Uterus (tissue), 2 donors: Measurements from ENCODE around the gene NRXN3.

Source experiments
- POLR2A ChIP-seq, 2 donors: fragments of 450-650 bp; IDR thresholded peaks; one replicate each; pipeline ENCODE4 v1.6.1; 2016; ENCODE audit warnings: antibody characterized with exemption in 2 of 2, mild to moderate bottlenecking in 1 of 2, moderate library complexity in 1 of 2
- TF ChIP-seq, protein P1 (sequence below), 4 experiments: fragments of 200-600 bp in 2 of 4; fragments of 450-650 bp in 2 of 4; sonication (generic) in 2 of 4; IDR thresholded peaks; one replicate each; pipeline ENCODE4 v1.5.1; 2016 to 2019; ENCODE audit warnings: antibody characterized with exemption in 4 of 4, mild to moderate bottlenecking in 2 of 4, moderate library complexity in 1 of 4

GRCh38 chr14:78612666-78613065, 442.5 kb downstream of the NRXN3 start:
- no peak for TF ChIP-seq POLR2A (IDR thresholded peaks at IDR 0.05)
- TF ChIP-seq, protein P1, sequence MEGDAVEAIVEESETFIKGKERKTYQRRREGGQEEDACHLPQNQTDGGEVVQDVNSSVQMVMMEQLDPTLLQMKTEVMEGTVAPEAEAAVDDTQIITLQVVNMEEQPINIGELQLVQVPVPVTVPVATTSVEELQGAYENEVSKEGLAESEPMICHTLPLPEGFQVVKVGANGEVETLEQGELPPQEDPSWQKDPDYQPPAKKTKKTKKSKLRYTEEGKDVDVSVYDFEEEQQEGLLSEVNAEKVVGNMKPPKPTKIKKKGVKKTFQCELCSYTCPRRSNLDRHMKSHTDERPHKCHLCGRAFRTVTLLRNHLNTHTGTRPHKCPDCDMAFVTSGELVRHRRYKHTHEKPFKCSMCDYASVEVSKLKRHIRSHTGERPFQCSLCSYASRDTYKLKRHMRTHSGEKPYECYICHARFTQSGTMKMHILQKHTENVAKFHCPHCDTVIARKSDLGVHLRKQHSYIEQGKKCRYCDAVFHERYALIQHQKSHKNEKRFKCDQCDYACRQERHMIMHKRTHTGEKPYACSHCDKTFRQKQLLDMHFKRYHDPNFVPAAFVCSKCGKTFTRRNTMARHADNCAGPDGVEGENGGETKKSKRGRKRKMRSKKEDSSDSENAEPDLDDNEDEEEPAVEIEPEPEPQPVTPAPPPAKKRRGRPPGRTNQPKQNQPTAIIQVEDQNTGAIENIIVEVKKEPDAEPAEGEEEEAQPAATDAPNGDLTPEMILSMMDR (IDR thresholded peaks at IDR 0.05): no peak
